GM21529 (cell line): ENCODE measurements around the gene RHCG.

ENCODE experiments used
- ATAC-seq: cut with Tn5 transposase; IDR thresholded peaks from one replicate; pipeline ENCODE4 v1.9.1; 2021; ENCODE audit not compliant: unreplicated experiment

The RHCG gene

GRCh38 chr15:89496155-89497098, at the start of gene RHCG:
TSS of gene RHCG (minus strand) at chr15:89496583. CDS start at chr15:89496544, 39 bp downstream.
- ATAC-seq: no peak

- no peak for ATAC-seq
Observed at GRCh38 chr15:89543389-89543788, 47.0 kb upstream of the RHCG start.

GRCh38 chr15:89542369-89542768, 46.0 kb upstream of the RHCG start:
- no peak for ATAC-seq

- ATAC-seq: no peak
Observed at GRCh38 chr15:89539027-89539426, 42.6 kb upstream of the RHCG start.

- ATAC-seq: no peak
Observed at GRCh38 chr15:89533861-89534544, 37.6 kb upstream of the RHCG start.

GRCh38 chr15:89531796-89532537, 35.6 kb upstream of the RHCG start:
- no peak for ATAC-seq

GRCh38 chr15:89530976-89531375, 34.6 kb upstream of the RHCG start:
- no peak for ATAC-seq

GRCh38 chr15:89528757-89529352, 32.5 kb upstream of the RHCG start:
- no peak for ATAC-seq

GRCh38 chr15:89526601-89527441, 30.4 kb upstream of the RHCG start:
- ATAC-seq: no peak

GRCh38 chr15:89526181-89526580, 29.8 kb upstream of the RHCG start:
- ATAC-seq: no peak

GRCh38 chr15:89524184-89524583, 27.8 kb upstream of the RHCG start:
- no peak for ATAC-seq

GRCh38 chr15:89523101-89523500, 26.7 kb upstream of the RHCG start:
- ATAC-seq: no peak

- no peak for ATAC-seq
Observed at GRCh38 chr15:89521605-89522004, 25.2 kb upstream of the RHCG start.

GRCh38 chr15:89515477-89515876, 19.1 kb upstream of the RHCG start:
- ATAC-seq: no peak

GRCh38 chr15:89514596-89515406, 18.4 kb upstream of the RHCG start:
- ATAC-seq: no peak

GRCh38 chr15:89514186-89514585, 17.8 kb upstream of the RHCG start:
- ATAC-seq: no peak

GRCh38 chr15:89513284-89513683, 16.9 kb upstream of the RHCG start:
- no peak for ATAC-seq

- ATAC-seq: no peak
Observed at GRCh38 chr15:89512631-89513030, 16.2 kb upstream of the RHCG start.

GRCh38 chr15:89506026-89506686, 9.8 kb upstream of the RHCG start:
- no peak for ATAC-seq
